DOHH2 (cell line): ENCODE measurements around the gene OPTN.

ENCODE experiments used
- H3F3A ChIP-seq: fragments of 200-600 bp; sonication (generic), shearing (Covaris generic); 2 replicates; pipeline ENCODE4 v1.6.0; 2016; ENCODE audit warnings: antibody characterized with exemption, mild to moderate bottlenecking; ENCODE audit not compliant: control insufficient read depth, insufficient read depth
- H3K27ac ChIP-seq: fragments of 200-600 bp; sonication (generic); 2 replicates; pipeline ENCODE4 v1.5.1; 2014; ENCODE audit warnings: low read depth, mild to moderate bottlenecking, low read length, moderate library complexity
- H3K27me3 ChIP-seq: fragments of 200-600 bp; sonication (generic); 2 replicates; pipeline ENCODE4 v1.6.1; 2014; ENCODE audit warnings: mild to moderate bottlenecking, low read length, mixed read lengths; ENCODE audit not compliant: control insufficient read depth
- H3K36me3 ChIP-seq: fragments of 200-600 bp; sonication (generic); 2 replicates; pipeline ENCODE4 v1.6.1; 2014; ENCODE audit warnings: mild to moderate bottlenecking, low read length, moderate library complexity, mixed read lengths; ENCODE audit not compliant: control insufficient read depth
- H3K4me1 ChIP-seq: fragments of 200-600 bp; sonication (generic); 2 replicates; pipeline ENCODE4 v1.6.1; 2014; ENCODE audit warnings: mild to moderate bottlenecking, low read length, mixed read lengths; ENCODE audit not compliant: control insufficient read depth
- H3K4me2 ChIP-seq: fragments of 200-600 bp; sonication (generic); 2 replicates; pipeline ENCODE4 v1.6.0; 2014; ENCODE audit warnings: mild to moderate bottlenecking, low read length, moderate library complexity
- H3K4me3 ChIP-seq: fragments of 200-600 bp; sonication (generic); 2 replicates; pipeline ENCODE4 v1.5.1; 2014; ENCODE audit warnings: mild to moderate bottlenecking, low read length, mixed read lengths
- H3K79me2 ChIP-seq: fragments of 200-600 bp; sonication (generic); 2 replicates; pipeline ENCODE4 v1.6.1; 2014; ENCODE audit warnings: mild to moderate bottlenecking, low read length, mixed read lengths; ENCODE audit not compliant: control insufficient read depth
- H3K9me2 ChIP-seq: fragments of 200-600 bp; sonication (generic); replicated peaks from 2 replicates; pipeline ENCODE4 v1.6.1; 2014; ENCODE audit warnings: mild to moderate bottlenecking, low read length, mixed read lengths; ENCODE audit not compliant: control insufficient read depth
- H3K9me3 ChIP-seq: fragments of 200-600 bp; sonication (generic); 2 replicates; pipeline ENCODE4 v1.6.1; 2014; ENCODE audit warnings: antibody characterized with exemption, low read length, mixed read lengths; ENCODE audit not compliant: control insufficient read depth, insufficient read depth
- H4K20me1 ChIP-seq: fragments of 200-600 bp; sonication (generic); 2 replicates; pipeline ENCODE4 v1.6.0; 2014; ENCODE audit warnings: low read depth, mild to moderate bottlenecking, antibody characterized with exemption, low read length, moderate library complexity; ENCODE audit not compliant: control insufficient read depth, insufficient read depth
- EZH2phosphoT487 ChIP-seq: fragments of 200-600 bp; sonication (generic); IDR thresholded peaks from 2 replicates; pipeline ENCODE4 v1.6.1; 2017; ENCODE audit warnings: borderline replicate concordance, mild to moderate bottlenecking, antibody characterized with exemption, low read length, moderate library complexity, mixed read lengths
- TF ChIP-seq, protein P1 (sequence below): fragments of 200-600 bp; sonication (generic); IDR thresholded peaks from one replicate; pipeline ENCODE4 v1.5.1; 2014; ENCODE audit warnings: antibody characterized with exemption, mild to moderate bottlenecking, low read depth, low read length; ENCODE audit not compliant: poor library complexity, severe bottlenecking

The OPTN gene

DNA sequence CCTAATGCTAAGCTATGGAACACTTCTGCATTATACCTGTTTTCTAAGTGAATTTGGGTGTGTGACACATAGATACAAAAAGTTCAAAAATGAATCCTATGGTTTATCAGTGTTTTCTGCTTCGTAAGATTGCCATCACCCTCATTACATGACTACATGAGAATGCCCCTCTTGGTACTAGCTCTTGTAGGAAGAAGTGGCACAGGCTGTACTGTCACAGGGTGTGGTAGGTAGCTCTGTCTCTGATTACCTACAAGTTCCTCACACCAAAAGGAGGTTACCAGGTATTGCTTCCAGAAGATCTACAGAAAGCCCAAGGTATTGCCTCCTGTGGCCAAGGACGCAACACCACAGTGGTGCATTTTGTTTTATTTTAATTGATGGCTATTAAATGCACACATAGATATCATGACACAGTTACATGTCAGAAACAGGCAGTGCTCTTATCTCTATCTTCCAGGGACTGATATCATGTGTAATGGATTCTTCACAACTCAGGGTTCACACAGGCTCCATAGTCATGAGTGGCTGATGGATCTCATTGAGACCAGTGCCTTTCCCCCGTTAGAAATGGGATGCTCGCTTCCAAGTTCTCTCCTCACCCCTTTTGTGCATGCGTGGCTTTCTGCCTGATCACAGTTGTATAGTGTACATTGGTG, 6.6 kb downstream of the OPTN start:
- Histone ChIP-seq H3K4me2 (no peak overlapping the region), H4K20me1 (no peaks in the 10 kb centered on the region), H3K27me3 (peaks cover 15% of the 10 kb centered on the region), H3K27ac (no peak overlapping the region), H3F3A (no peaks in the 10 kb centered on the region), H3K36me3 (no peaks in the 10 kb centered on the region), H3K79me2 (no peaks in the 10 kb centered on the region), H3K4me1 (no peaks in the 10 kb centered on the region), H3K4me3 (no peak overlapping the region), H3K9me3 (no peaks in the 10 kb centered on the region), H3K9me2 (no peaks in the 10 kb centered on the region)
- TF ChIP-seq, protein P1, sequence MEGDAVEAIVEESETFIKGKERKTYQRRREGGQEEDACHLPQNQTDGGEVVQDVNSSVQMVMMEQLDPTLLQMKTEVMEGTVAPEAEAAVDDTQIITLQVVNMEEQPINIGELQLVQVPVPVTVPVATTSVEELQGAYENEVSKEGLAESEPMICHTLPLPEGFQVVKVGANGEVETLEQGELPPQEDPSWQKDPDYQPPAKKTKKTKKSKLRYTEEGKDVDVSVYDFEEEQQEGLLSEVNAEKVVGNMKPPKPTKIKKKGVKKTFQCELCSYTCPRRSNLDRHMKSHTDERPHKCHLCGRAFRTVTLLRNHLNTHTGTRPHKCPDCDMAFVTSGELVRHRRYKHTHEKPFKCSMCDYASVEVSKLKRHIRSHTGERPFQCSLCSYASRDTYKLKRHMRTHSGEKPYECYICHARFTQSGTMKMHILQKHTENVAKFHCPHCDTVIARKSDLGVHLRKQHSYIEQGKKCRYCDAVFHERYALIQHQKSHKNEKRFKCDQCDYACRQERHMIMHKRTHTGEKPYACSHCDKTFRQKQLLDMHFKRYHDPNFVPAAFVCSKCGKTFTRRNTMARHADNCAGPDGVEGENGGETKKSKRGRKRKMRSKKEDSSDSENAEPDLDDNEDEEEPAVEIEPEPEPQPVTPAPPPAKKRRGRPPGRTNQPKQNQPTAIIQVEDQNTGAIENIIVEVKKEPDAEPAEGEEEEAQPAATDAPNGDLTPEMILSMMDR: no peak
- TF ChIP-seq EZH2phosphoT487: no peak

DNA sequence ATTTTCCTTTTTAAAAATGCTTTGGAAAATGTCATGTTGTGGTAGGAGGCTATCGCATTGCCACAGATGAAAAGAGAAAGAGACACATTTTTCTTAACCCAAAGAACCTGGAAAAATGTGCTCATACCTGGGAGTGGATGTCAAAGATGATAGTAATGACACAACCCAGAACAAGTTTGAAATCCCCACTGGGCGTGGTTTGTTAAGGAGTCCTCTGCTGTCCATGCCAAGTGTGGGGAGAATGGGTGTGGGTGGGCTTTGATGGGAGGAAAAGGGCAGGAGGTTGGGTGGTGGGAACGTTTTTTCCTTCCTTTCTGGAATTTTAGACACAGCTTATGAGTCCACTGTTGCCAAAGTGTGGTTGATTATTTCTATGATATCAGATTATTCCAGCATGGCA, 10.9 kb downstream of the OPTN start:
- Histone ChIP-seq H3K27me3 (peaks cover 4% of the 10 kb centered on the region), H3K79me2 (no peaks in the 10 kb centered on the region), H4K20me1 (no peaks in the 10 kb centered on the region), H3K36me3 (no peaks in the 10 kb centered on the region), H3K9me3 (no peaks in the 10 kb centered on the region), H3K4me1 (no peaks in the 10 kb centered on the region), H3K27ac (no peak overlapping the region), H3K4me3 (no peak overlapping the region), H3F3A (no peaks in the 10 kb centered on the region), H3K9me2 (no peaks in the 10 kb centered on the region), H3K4me2 (no peak overlapping the region)
- TF ChIP-seq, protein P1: no peak
- TF ChIP-seq EZH2phosphoT487: no peak

DNA sequence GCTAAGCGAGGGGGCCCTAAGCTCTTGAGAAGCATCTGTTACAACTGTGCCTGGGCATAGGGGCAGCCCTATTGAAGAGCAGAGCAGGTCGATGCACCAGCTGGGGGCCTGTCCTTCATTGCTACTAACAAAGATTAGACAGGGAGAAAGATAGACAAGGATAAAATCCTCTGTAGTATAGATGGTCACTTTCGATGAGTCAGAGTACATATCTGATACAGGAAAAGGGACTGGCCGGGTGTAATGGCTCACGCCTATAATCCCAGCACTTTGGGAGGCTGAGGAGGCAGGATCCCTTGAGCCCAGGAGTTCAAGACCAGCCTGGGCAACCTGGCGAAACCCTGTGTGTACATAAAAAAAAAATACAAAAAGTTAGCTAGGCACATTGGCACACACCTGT, 13.6 kb downstream of the OPTN start:
- H3K36me3 ChIP-seq: no peaks in the 10 kb centered on the region
- peaks cover 8% of the 10 kb centered on the region for H3K4me1 ChIP-seq
- H3F3A ChIP-seq: no peaks in the 10 kb centered on the region
- no peak overlapping the region for H3K27ac ChIP-seq
- H3K4me2 ChIP-seq: no peak overlapping the region
- peaks cover 6% of the 10 kb centered on the region for H3K27me3 ChIP-seq
- no peaks in the 10 kb centered on the region for H3K79me2 ChIP-seq
- H4K20me1 ChIP-seq: no peaks in the 10 kb centered on the region
- H3K4me3 ChIP-seq: no peak overlapping the region
- H3K9me3 ChIP-seq: no peaks in the 10 kb centered on the region
- H3K9me2 ChIP-seq: no peaks in the 10 kb centered on the region
- no peak for TF ChIP-seq EZH2phosphoT487
- TF ChIP-seq, protein P1: no peak
